ENCODE measurements around the gene RFC1.

The RFC1 gene

DNA sequence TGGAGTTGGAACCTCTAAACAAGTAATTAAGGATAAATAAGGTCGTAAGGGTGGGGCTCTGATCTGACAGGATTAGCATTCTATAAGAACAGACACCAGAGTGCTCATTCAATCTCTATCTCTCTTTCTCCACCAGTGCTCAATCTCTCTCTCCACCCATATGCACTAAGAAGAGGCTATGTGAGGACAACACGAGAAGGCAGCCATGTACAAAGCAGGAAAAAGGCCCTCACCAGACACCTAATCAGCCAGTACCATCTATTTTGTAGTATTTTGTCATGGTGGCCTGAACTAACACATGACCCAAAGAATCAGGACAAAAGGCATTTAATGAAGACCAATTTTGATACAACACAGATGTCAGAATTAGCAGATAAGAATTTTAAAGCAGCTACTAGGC, 16.8 kb downstream of the RFC1 start:
- no peak for DNase-seq

DNA sequence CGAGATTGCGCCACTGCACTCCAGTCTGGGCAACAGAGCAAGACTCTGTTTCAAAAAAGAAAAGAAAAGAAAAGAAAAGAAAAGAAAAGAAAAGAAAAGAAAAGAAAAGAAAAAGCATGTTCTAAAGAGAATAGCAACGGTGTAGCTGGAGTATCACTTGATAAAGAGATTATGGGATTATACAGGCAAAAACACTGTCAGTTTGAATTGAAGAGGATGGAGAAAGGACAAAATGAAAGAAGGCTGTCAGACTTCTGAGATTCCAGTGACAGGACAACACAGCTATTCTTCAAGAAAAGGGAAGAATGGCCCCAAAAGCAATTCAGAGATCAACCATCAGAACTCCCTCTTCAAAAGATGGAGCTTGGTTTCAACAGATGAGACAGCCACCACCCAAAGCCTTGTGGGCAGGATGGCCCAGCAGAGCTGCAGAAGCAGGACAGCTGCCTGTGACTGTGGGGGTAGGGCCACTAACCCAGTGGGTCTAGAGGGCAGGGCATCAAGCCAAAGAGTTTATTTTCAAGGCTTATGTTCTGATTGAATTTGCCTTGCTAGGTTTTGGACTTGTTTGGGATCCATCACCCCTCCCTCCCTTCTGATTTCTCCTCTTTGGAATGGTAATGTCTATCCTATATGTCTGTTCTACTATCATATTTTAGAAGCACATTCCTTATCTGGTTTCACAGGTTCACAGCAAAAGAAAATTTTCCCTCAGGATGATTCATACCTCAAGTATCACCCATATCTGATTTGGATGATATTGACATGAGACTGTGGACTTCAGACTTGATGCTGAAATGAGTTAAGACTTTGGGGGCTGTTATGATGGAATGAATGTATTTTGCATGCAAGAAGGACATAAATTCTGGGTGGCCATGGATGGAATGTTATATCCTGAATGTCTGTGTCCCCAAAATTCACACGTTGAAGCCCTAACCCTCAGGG, 17.5 kb downstream of the RFC1 start:
- no peak for DNase-seq

DNA sequence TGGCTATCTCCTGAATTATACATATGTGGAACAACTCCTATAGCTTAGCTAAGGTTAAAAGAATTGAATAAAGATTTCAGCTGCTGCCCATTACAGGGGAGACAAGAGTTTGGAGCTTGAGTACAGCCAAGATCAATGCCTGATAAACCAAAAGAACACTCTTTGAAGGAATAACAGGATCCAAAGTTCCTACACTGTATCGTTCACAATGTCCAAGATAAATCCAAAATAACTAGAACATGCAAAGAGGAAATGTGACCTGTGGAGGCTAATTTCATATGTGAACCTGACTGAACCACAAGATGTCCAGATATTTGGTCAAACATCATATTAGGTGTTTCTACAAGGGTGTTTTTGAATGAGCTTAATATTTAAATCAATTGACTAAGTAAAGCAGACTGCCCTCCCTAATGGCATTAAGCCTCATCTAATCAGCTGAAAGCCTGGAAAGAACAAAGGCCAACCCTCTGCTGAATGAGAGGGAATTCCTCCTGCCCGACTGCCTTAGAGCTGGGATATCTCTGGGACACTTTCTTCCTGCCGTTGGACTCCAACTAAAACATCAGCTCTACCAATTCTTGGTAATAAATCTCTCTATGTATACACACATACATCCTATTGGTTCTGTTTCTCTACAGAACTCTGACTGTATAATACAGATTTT, 19.2 kb downstream of the RFC1 start:
- DNase-seq: no peak

DNA sequence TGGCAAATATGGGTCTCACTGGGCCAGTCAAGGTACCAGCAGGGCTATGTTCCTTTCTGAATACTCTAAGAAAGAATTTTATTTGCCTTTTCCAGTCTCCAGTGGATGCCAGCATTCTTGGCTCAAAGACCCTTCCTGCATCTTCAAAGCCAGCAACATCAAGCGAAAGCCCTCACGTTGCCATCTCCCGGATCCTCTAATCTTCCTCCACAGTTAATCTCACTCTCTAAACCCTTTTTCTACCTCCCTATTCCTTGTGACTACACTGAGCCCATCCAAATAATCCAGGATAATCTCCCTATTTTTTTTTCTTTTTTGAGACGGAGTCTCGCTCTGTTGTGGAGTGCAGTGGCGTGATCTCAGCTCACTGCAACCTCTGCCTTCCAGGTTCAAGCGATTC, 23.4 kb downstream of the RFC1 start:
- no peak for DNase-seq

DNA sequence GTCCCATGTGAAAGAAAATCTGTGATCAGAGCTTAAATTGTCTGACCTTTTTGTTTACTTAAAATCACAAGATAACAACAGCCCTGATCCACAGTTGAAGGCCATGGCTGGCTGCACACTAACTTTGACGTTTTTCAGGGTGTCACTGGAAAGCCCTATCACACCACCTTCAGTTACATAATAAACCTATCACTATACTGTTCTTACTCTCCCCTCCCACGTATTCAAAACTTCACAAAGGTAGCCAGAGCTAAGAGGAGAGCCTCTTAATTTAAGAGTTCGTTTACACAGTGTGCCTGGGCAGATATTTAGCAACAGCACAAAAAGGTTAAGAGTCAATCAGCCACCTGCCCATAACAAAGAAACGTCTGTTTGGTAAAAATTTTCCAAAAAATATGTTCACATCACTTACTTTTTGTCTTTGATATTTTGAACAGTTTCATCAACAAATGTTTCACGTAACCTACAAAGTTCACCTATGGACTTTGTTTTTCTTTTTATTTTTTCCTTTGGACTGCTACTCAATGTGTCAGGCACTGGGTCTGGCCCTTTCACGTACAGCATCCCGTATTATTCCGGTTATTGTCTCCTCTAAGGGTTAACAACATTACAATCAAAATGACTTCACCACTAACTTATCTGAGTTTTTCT, 25.0 kb downstream of the RFC1 start:
- no peak for DNase-seq

DNA sequence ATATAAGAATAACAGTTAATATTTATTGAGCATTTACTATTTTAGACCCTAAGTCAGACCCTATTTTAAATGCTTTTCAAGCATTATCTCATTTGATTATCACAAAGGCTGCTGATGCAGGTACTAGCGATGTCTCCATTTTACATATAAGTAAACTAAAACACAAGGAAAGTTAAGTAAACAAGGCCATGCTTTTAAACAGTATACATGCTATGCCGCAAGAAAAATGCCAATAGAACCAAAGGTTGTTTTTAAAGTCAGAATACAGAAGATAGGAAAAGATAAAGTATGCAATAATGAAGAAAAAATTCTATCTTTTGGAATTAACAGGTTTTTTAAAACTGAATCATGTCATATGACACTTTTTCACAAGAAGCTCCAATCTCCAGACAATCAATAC, 26.2 kb downstream of the RFC1 start:
- no peak for DNase-seq

DNA sequence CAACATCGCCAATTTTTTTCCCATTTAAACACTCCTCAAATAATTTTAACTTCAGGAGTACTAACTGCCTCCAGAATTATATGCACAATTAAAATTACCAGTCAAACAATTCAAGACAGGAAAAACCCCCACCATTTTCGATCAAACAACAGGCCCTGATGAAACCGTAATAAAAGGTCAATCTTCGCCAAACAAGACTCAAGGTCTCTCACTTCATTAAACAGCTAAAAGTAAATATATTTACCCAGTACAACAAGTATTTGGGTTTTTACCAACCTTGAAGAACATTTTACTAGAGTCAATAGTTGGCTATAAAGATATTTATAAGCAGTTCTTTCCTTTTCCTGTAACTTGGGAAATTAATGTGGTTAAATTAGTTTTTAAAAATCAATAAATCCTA, 28.3 kb downstream of the RFC1 start:
- DNase-seq: no peak

DNA sequence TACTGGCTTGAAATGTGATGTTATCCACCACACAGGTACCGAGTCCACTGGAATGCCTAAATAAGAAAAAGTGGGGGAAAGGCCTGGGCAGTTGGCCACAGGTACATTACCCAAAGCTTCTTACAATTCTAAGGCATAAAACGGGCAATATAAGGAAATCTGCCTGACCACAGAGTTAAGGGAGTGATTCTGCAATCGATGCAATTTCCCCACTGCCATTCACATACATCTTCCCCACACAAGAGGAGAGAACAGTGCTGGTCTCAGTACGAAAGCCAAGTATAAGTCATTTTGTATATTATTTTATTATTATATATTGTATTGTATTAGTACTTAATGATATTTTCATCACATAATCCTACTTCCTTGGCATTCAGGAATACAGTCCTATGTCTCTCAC, 30.6 kb downstream of the RFC1 start:
- no peak for DNase-seq

DNA sequence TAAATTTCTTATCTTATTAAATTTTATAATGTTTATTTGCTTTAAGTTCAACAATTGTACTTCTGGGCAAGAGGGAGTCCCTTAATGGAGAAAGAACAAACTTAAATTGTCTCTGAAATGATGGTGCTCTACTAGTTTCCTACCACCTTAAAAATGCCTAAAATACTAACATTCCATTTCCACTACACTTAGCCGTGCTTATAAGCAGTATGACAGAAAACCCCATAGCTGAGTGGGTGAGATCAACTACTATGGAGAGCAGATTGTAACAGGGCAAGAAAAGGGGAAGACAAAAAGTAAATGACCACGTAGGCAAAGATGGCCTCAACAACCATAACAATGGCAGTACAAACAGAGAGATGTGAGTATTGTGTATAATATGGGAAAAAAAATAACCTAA, 35.0 kb downstream of the RFC1 start:
- DNase-seq: no peak

DNA sequence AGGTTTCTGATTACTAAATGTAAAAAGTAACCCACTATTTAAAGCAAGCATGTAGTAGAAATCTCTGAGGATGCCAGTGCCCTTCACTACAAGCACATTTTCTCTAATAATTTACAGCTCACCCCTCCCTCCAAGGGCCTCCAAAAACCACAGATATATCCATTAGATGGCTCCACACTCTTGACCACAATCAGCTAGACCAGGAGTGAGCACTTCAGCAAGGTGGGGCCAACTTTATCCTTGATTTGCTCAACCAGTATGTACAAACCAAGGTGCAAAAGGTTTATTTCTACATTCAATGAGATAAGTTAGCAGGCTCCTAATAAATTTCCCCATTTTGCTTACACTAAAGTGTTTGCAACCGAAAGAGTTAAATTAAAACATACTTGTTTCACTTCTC, 35.8 kb downstream of the RFC1 start:
- no peak for DNase-seq

DNA sequence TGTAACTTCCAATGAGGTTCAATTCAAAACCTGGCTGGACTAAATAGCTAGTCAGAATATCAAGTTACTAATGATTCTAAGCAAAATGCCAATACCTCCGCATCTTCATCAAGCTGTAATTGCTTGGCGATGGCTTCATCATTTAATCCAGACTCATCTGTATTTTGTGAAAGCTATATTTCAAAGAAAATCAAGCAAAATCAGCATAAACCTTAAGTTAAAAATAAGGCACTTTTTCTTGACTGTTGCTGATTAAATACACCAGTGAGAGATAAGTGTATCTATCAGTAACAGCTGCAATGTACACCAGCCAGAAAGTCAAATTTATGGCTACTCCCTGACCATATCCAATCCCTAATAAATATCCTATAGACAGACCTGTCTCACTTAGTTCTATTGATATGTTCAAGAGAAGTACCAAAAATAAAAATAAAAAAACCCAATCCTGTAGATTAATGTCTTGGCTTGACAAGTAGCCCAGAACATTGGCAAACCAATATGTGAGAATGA, 39.6 kb downstream of the RFC1 start:
- no peak for DNase-seq

DNA sequence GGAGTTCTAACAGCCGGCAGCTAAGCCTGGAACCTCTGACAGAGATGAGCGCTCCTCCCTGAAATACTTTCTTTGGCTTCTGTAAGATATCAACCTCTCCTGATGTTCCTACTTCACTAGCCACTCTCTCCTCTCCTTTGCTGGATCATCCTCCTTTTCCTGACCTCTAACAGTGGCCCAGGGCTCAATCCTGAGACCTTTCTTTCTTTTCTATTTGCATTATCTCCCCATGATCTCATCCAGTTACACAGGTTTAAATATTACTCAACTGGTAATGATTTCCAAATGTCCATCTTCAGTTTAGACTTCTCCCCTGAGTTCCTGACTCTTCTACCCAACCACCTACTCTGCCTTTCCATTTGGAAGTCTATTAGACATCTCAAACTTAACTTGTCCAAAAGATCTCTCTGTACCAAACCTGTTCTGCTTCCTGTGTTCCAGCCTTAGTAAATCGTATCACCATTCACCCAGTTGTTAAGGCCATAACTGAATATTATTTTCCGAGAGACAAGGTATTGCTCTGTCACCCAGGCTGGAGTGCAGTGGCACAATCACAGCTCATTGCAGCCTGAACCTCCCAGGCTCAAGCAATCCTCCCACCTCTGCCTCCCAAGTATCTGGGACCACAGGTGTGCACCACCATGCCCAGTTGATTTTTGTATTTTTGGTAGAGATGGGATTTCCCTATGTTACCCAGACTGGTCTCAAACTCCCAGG, 41.1 kb downstream of the RFC1 start:
- no peak for DNase-seq

DNA sequence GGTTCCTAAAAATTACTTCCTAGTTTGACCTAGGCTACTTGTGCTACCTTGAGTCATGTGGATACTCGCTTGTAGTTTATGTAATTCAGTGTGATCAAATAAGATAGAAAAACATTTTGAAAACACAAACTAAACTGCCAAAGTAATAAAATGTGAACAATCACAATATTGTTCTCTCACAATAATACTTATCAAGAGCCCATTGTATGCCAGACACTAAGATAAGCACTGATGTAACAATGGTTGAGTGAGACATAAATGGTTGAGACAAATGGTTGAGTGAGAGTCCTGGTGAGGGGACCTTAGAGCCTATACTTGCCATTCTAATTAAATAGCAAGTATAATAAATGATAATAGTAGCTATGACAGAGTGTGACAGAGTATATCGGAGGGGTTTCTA, 41.7 kb downstream of the RFC1 start:
- no peak for DNase-seq

DNA sequence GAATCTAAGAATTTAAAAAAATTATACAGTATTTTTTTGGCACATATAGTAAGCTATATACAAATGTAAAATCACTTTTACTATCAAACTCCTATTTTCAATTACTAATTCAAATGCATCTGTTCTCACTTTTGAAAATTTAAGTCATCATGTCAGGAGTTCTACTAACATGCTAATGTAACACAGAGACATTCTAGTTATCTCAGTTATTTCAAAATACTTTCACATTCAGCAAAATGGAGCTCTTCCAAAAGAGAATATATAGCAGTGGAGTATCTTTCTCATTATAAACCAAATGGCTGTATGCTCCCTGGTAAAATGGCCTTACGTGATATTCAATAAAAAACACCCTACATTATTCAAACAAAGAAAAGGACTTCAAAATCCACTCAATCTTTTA, 42.3 kb downstream of the RFC1 start:
- DNase-seq: no peak

DNA sequence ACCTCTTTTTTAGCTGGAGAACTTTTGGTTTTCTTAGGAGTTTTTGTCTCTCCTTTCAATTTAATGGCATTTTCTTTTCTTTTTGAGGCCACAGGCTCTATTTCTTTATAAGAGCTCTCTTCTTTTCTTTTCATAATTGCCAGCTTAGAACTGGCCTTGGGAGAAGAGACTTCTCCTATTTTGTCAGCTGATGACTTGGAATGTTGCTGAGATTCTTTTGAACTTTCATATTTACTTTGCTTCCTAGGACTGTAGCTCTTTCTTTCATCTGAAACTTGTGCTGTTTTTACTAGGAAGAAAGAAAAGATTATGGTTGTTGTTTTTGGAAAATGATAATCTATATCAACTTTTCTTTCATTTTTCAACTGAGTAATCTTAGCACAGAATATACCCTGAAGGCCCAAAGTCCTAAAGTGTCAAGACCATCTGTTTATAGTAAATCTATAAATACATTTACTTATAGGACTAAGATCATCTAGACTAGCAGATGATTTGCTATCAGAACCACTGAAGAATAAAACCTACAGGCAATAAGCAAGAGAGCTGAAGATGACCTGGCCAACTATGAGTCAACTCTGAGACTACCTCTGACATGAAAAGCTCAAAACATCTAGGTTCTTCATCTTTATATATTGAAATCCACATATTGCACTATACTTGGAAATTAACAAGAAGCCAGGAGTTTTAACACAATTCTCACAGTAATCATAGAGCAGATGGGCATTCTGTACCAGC, 45.6 kb downstream of the RFC1 start:
- DNase-seq: no peak

DNA sequence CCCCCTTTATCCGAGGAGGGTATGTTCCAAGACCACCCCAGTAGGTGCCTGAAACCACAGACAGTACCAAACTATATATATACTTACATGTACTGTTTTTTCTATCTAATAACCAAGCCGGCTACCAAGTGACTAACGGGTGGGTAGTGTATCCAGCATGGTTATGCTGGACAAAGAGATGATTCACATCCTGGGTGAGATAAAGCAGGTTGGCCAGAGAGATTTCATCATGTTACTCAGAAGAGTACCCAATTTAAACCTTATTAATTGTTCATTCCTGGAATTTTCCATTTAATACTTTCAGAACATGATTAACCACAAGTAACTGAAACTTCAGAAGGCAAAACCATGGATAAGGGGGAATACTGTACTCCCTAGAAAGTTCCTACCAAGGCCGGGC, 46.5 kb downstream of the RFC1 start:
- no peak for DNase-seq

DNA sequence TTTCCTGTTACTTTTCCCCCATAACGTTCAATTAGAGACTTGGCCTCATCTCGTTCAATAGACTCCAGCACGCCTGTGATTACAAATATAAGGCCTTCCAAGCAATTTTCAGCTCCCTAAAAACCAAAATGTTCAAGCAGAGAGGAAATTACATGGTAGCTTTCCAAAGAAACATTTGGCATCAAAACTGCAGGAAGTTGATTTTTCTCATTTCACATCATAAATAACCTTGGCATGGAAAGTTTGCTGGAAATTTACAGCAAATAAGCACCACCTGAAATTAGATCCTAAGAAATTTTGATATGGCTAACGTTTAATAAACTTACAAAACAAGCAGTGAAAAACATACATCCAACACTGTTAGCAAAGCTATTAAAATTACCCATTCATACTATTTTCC, 53.3 kb downstream of the RFC1 start:
- DNase-seq: no peak

DNA sequence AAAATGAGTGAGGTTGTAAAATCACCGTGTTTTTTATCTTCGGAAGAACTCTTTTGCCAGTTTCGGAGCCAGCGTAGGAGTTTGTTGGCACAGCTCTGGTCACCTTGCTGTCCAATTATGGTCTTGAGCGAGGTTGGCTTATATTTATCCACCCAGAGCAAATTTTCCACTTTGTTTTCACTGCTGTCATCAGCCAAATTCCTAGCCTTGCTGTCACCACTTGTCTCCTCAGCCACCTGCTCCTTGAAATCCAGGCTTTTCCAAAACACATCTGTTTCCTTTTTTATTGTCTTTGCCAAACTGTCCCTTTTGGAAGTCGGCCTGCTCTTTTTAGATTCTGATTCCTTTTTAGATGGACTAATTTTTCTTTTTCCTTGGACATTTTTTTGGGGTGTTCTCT, 57.6 kb downstream of the RFC1 start:
- DNase-seq: no peak

DNA sequence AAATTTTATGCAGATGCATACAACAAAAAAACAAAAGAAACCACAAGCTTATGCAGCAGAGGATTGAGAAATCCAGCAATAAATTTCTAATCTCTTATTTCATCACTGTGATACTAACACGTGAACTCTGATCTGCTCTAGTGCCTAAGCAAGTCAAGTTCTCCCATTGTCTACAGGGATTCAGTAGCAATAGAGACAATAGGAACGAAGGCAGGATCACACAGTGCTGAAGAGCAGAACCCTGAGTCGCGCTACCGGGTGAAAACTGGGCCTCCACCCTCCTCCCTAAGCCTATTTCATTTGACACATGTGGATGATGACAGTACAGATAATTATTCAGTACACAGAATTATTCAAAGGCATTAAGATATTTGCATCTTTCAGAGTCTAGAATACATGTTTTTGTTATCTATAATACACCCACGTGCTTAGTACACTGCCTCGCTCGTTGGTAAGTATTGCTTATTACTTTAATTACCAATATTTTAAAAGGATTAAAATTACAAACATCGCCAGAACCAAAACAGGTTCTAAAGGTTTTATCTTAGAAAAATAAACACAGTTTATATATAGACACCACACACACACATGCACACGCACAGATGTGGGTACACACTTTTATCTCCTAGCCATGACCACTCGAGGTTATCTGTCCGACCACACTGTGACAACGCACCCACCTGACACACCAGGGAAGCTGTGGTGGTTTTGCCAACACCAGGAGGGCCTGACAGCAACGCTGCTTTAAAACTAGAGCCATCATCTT, 60.1 kb downstream of the RFC1 start:
- no peak for DNase-seq

DNA sequence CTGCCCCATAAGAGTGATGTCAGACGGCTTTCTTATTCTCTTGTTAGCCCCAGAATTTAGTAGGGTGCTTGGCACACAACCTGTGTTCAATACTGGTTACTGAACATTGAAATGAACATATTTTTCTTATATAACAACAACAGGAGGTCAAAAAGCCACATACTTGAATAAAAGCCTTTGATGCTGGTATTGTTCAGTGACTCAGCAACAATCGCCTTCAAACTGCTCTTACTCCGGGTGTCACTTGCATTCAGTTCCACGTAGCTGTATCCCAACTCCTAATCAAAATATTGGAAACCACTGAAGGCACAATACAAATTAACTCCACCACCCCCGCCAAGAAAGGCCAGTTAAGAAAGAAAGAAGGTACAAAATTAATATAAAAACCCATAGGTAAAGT, 61.5 kb downstream of the RFC1 start:
- DNase-seq: no peak

DNA sequence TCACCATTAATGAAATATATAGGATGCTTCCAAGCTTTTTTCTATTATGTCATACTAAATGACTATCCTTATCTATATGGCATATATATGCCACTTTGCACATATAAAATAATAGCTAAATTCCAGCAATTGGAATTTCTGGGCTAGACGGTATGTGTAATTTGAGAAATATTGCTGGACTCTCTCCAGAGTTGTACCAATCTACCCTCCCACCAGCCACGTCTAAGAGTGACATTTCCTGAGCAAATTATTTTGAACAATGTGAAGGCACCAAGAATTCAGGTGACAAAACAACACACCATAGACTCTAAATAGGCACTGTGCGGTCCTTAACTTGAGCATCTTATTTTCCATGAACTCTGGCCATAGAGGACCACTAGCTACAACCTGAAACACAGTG, 62.3 kb downstream of the RFC1 start:
- no peak for DNase-seq

DNA sequence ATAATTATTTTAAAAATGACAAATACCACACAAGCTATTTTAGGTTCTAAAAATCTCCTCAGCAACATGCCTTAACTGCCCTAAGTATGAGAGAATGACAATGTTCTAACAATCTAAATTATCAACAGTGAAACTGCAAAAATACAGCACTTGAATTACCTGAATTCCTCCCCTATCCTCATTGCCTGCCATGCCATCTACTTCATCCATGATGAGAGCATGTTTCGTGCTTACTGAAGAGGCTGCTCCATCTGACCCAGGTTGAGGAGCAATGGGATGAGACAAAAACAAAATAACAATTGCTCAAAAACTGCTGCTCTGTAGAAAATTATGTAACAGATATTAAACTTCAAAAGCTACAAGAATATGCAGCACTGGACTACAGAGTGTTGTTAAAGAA, 63.3 kb downstream of the RFC1 start:
- DNase-seq: no peak
